ENCODE results near the gene ATXN7L1. TPM values are rescaled to one million over a fixed set of nuclear protein-coding genes. Genes with fewer than 3 reads are reported as not detected.

Gene ATXN7L1
- total RNA-seq, 4 donors from 2014 or later: 30.8 to 45.8 (median 39.3) TPM

DNA sequence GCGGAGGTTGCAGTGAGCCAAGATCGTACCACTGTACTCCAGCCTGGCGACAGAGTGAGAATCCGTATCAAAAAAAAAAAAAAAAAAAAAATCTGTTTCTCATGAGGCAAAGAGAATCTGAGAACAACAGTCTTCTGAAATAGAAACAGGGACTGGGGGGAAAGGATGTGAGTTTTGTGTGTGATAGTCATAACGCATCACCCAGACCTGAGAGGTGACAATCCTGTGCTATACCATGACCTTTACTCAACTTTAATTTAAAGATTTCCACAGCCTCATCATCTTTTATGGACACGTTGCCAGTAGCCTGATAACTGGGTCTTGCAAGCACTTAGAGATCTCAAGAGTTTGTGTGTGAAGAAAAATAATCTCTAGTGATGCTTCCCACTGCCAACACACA lies 2.3 kb downstream of the ATXN7L1 start:
- no peak for TF ChIP-seq POLR2A (IDR thresholded peaks at IDR 0.05)
- TF ChIP-seq, protein P1, sequence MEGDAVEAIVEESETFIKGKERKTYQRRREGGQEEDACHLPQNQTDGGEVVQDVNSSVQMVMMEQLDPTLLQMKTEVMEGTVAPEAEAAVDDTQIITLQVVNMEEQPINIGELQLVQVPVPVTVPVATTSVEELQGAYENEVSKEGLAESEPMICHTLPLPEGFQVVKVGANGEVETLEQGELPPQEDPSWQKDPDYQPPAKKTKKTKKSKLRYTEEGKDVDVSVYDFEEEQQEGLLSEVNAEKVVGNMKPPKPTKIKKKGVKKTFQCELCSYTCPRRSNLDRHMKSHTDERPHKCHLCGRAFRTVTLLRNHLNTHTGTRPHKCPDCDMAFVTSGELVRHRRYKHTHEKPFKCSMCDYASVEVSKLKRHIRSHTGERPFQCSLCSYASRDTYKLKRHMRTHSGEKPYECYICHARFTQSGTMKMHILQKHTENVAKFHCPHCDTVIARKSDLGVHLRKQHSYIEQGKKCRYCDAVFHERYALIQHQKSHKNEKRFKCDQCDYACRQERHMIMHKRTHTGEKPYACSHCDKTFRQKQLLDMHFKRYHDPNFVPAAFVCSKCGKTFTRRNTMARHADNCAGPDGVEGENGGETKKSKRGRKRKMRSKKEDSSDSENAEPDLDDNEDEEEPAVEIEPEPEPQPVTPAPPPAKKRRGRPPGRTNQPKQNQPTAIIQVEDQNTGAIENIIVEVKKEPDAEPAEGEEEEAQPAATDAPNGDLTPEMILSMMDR (IDR thresholded peaks at IDR 0.05): no peak
- Histone ChIP-seq H3K4me3 (no peak overlapping the region), H3K4me1 (peaks cover 0 to 19% (median 0%) of the 10 kb centered on the region in 4 donors), H3K27me3 (no peaks in the 10 kb centered on the region), H3K27ac (no peak overlapping the region), H3K9me3 (no peaks in the 10 kb centered on the region), H3K36me3 (no peaks in the 10 kb centered on the region)
- no peak for DNase-seq

DNA sequence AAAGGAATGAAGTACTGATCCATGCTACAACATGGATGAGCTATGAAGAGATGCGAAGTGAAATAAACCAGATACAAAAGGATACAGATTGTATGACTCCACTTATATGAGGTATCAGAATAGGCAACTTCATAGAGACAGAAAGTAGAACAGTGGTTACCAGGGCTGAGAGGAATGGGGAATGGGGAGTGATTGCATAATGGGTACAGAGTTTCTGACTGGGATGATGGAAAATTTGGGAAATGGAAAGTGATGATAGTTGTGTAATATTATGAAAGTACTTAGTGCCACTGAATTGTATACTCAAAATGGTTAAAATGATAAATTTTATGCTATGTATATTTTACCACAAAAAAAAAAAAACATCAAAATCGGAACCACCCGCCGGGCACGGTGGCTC lies 3.9 kb downstream of the ATXN7L1 start:
- TF ChIP-seq POLR2A (IDR thresholded peaks at IDR 0.05): no peak
- TF ChIP-seq, protein P1 (IDR thresholded peaks at IDR 0.05): no peak

DNA sequence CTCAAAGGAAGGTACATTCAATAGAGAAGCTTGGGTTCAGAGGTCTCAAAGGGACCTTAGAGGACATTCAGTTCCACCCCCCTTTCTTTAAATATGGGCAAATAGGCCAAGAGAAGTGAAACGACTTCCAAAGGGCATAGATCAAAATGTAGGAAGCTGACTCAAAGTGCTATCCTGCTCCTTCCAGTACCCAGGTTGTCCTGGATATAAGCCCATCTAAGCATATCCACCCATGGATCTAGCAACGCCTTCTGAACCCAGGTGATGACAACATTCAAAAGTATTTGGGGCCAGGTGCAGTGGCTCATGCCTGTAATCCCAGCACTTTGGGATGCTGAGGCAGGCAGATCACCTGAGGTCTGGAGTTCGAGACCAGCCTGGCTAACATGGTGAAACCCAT lies 5.3 kb downstream of the ATXN7L1 start:
- no peak for TF ChIP-seq POLR2A (IDR thresholded peaks at IDR 0.05)
- TF ChIP-seq, protein P1 (IDR thresholded peaks at IDR 0.05): no peak
- peaks cover 0 to 7% (median 0%) of the 10 kb centered on the region in 4 donors for H3K4me1 ChIP-seq
- no peaks in the 10 kb centered on the region for H3K27me3 ChIP-seq
- no peaks in the 10 kb centered on the region for H3K9me3 ChIP-seq
- no peak overlapping the region for H3K4me3 ChIP-seq
- no peak for DNase-seq
- H3K36me3 ChIP-seq: no peaks in the 10 kb centered on the region
- no peak overlapping the region for H3K27ac ChIP-seq

More for the DNA sequence above, 3.9 kb downstream of the ATXN7L1 start:
- no peaks in the 10 kb centered on the region for H3K9me3 ChIP-seq
- no peak for DNase-seq
- no peaks in the 10 kb centered on the region for H3K36me3 ChIP-seq
- no peaks in the 10 kb centered on the region for H3K27me3 ChIP-seq
- H3K27ac ChIP-seq: no peak overlapping the region
- peaks cover 0 to 7% (median 0%) of the 10 kb centered on the region in 4 donors for H3K4me1 ChIP-seq
- no peak overlapping the region for H3K4me3 ChIP-seq

DNA sequence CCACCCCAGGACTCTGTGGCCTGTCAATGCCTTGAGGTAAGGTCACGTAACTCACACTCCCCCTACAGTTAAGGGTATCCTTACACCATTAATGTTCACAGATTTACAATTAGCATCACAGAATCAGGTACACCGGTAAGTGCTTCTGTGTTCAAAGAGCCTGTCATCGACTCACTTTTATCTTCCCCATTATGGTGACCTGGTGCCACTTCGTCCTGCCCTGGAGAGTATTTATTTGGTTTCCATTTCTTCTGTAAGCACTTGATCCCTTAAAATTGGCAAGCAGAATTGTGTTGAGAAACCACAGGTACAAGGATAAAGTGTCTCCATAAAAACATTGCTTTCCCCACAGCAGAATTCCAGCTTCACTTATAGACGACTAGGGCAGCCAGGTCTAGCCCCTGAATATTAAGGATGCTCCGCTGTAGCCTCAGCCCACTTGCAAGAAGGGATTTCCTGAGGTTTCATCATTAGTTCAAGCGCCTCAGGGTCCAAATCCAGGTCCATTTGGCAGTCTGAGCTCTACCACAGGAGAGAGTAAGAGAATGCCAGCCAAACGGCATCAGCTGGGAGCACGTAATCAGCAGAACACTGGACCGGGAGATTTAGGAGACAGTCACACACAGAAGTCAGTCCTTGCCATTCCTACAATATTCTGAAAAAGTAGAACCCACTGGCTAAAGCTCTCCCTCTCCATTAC lies 10.1 kb downstream of the ATXN7L1 start:
- H3K4me1 ChIP-seq: no peaks in the 10 kb centered on the region
- H3K27me3 ChIP-seq: no peaks in the 10 kb centered on the region
- no peaks in the 10 kb centered on the region for H3K36me3 ChIP-seq
- no peak for DNase-seq
- no peak overlapping the region for H3K27ac ChIP-seq
- no peak overlapping the region for H3K4me3 ChIP-seq
- H3K9me3 ChIP-seq: no peaks in the 10 kb centered on the region
- no peak for TF ChIP-seq POLR2A (IDR thresholded peaks at IDR 0.05)
- TF ChIP-seq, protein P1 (IDR thresholded peaks at IDR 0.05): no peak

DNA sequence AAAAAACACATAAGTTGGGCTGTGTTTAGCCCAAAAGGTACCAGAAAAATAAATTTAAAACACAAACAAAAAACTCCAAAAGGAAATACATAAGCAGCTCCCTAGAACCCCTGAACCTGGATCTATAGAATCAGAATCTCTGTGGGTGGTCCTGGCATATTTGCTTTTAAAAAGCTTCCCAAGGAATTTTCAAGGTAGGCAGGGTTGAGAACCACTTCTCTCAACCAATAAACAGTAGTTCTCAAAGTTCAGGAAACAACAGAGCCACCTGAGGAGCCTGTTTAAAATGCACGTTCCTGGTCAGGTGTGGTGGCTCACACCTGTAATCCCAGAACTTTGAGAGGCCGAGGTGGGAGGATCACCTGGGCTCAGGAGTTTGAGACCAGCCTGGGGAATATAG lies 12.5 kb downstream of the ATXN7L1 start:
- no peak overlapping the region for H3K4me3 ChIP-seq
- no peak for TF ChIP-seq POLR2A (IDR thresholded peaks at IDR 0.05)
- TF ChIP-seq, protein P1 (IDR thresholded peaks at IDR 0.05): no peak
- no peak for DNase-seq
- H3K27me3 ChIP-seq: no peaks in the 10 kb centered on the region
- H3K27ac ChIP-seq: no peak overlapping the region
- H3K9me3 ChIP-seq: no peaks in the 10 kb centered on the region
- H3K36me3 ChIP-seq: no peaks in the 10 kb centered on the region
- H3K4me1 ChIP-seq: no peaks in the 10 kb centered on the region

Data from Peyer's patch (tissue), 4 donors.